ENCODE measurements around the gene NCBP2L.

The NCBP2L gene

DNA sequence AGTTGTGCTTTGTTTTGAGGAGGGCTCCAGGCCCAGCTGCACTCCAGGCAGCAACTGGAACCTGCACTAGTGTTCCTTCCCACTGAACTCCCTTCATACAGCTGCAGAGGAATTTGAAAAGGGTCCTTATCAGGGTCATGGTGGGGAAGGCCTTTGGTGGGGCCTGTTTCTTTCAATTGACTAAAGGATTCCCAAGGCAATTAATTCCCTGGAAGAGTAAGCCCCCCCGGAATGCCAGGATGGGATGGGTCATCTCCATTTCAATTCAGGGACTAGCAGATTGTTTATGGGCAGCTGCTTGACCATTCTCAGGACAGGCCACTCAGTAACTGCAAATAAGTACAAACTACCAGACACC lies 47.3 kb upstream of the NCBP2L start:
- no peaks in the 10 kb centered on the region for H3K36me3 ChIP-seq (ENCODE audit: insufficient read depth, low read length)
- no peak overlapping the region for H3K4me3 ChIP-seq (ENCODE audit: low read length, poor library complexity, severe bottlenecking)
- H3K27me3 ChIP-seq (ENCODE audit: insufficient read depth, low read length, poor library complexity, severe bottlenecking) = no peaks in the 10 kb centered on the region
- H3K4me2 ChIP-seq (ENCODE audit: low read depth, low read length, poor library complexity, severe bottlenecking) = no peak overlapping the region
- peaks cover 3% of the 10 kb centered on the region for H3K4me1 ChIP-seq (ENCODE audit: insufficient read depth, low read length, poor library complexity, severe bottlenecking)
- H4K20me1 ChIP-seq (ENCODE audit: insufficient read depth, low read length, poor library complexity, severe bottlenecking) = no peaks in the 10 kb centered on the region
- TF ChIP-seq, protein P1, sequence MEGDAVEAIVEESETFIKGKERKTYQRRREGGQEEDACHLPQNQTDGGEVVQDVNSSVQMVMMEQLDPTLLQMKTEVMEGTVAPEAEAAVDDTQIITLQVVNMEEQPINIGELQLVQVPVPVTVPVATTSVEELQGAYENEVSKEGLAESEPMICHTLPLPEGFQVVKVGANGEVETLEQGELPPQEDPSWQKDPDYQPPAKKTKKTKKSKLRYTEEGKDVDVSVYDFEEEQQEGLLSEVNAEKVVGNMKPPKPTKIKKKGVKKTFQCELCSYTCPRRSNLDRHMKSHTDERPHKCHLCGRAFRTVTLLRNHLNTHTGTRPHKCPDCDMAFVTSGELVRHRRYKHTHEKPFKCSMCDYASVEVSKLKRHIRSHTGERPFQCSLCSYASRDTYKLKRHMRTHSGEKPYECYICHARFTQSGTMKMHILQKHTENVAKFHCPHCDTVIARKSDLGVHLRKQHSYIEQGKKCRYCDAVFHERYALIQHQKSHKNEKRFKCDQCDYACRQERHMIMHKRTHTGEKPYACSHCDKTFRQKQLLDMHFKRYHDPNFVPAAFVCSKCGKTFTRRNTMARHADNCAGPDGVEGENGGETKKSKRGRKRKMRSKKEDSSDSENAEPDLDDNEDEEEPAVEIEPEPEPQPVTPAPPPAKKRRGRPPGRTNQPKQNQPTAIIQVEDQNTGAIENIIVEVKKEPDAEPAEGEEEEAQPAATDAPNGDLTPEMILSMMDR (conservative IDR thresholded peaks at IDR 0.05; ENCODE audit: low read length) = no peak
- TF ChIP-seq EZH2phosphoT487 (IDR thresholded peaks at IDR 0.05; ENCODE audit: borderline replicate concordance) = no peak
- H3K79me2 ChIP-seq (ENCODE audit: insufficient read depth, low read length) = no peaks in the 10 kb centered on the region
- H2AFZ ChIP-seq (ENCODE audit: low read length) = no peak overlapping the region
- no peaks in the 10 kb centered on the region for H3F3A ChIP-seq (ENCODE audit: low read depth)
- H3K9me3 ChIP-seq (ENCODE audit: insufficient read depth, low read depth, low read length) = no peaks in the 10 kb centered on the region
- H3K9ac ChIP-seq (ENCODE audit: low read depth, low read length, poor library complexity, severe bottlenecking) = no peak overlapping the region
- no peaks in the 10 kb centered on the region for H3K9me2 ChIP-seq (replicated peaks; ENCODE audit: low read depth, low read length)

DNA sequence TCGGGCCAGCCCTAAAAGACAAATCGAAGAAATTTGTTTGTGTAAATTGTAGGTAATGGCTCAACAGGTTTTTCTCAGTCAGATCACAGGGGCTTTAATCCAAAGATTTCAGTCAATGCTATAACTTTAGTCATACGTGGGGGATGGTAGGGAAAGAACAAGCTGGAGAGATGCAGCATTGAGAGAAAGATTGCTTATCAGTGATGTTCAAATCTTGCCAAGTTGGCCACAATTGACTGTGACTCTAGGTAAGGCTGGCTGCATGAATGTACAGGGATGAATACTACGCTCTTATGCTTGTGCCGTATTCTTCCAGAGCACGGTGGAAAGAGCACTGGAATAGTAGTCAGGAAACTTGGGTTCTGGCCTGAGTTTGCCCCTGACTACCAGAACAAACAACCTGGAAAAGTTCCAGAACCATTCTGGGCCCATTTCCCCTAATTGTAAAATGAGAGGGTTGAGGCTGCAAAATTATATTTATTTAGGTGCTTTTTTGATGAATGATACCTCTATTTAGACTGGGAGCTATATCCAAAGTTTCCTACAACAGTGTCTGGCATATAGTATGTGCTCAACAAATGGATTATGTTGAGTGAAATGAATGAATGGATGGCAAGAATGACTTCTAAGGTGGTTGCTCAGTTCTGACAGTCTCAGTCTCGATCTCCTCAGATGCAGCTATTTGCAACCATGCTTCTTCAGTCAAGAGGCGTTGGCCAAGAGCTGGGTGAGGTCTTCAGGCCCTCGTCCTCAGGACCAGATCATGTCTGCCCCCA lies 46.4 kb upstream of the NCBP2L start:
- Histone ChIP-seq H3K36me3 (ENCODE audit: insufficient read depth, low read length) (no peaks in the 10 kb centered on the region), H3K9ac (ENCODE audit: low read depth, low read length, poor library complexity, severe bottlenecking) (no peak overlapping the region), H2AFZ (ENCODE audit: low read length) (no peak overlapping the region), H4K20me1 (ENCODE audit: insufficient read depth, low read length, poor library complexity, severe bottlenecking) (no peaks in the 10 kb centered on the region), H3F3A (ENCODE audit: low read depth) (no peaks in the 10 kb centered on the region), H3K4me1 (ENCODE audit: insufficient read depth, low read length, poor library complexity, severe bottlenecking) (peaks cover 3% of the 10 kb centered on the region), H3K9me2 (replicated peaks; ENCODE audit: low read depth, low read length) (no peaks in the 10 kb centered on the region), H3K4me2 (ENCODE audit: low read depth, low read length, poor library complexity, severe bottlenecking) (no peak overlapping the region), H3K9me3 (ENCODE audit: insufficient read depth, low read depth, low read length) (no peaks in the 10 kb centered on the region), H3K79me2 (ENCODE audit: insufficient read depth, low read length) (no peaks in the 10 kb centered on the region), H3K27me3 (ENCODE audit: insufficient read depth, low read length, poor library complexity, severe bottlenecking) (no peaks in the 10 kb centered on the region), H3K4me3 (ENCODE audit: low read length, poor library complexity, severe bottlenecking) (no peak overlapping the region)
- no peak for TF ChIP-seq EZH2phosphoT487 (IDR thresholded peaks at IDR 0.05; ENCODE audit: borderline replicate concordance)
- TF ChIP-seq, protein P1 (conservative IDR thresholded peaks at IDR 0.05; ENCODE audit: low read length) = no peak

DNA sequence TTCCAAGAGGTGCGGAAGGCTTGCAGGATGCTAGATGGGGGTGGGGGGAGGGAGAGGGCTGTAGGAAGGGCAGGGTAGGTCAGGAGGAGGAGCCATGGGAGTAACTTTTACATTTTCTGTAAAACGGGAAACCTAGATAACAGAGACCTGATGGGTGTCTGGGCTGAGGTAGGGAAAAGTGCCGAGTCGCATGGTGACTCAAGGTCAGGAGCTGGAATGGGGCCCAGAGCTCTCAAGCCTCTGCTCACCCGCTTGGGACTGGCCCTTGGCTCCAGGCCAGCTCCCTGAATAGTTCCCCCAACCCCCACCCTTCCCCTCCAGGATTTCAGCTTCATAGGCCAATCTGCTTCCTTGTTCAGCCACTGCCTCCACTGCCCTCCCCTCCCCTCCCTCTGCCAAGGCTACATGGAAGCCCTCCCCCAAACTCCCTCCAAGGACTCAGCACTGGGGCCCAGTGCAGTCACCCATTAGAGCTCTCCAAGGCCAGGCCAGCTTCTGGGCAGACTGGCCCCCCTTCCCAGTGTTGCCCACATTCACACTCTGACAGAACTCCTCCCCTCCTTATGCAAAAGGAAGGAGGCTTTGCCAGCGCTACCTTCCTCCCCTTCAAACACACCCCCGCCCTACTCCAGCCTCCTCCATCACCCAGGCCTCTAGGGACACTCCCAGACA lies 45.6 kb upstream of the NCBP2L start:
- no peaks in the 10 kb centered on the region for H3F3A ChIP-seq (ENCODE audit: low read depth)
- H3K79me2 ChIP-seq (ENCODE audit: insufficient read depth, low read length) = no peaks in the 10 kb centered on the region
- no peaks in the 10 kb centered on the region for H3K36me3 ChIP-seq (ENCODE audit: insufficient read depth, low read length)
- H3K9me2 ChIP-seq (replicated peaks; ENCODE audit: low read depth, low read length) = no peaks in the 10 kb centered on the region
- TF ChIP-seq, protein P1 (conservative IDR thresholded peaks at IDR 0.05; ENCODE audit: low read length) = no peak
- TF ChIP-seq EZH2phosphoT487 (IDR thresholded peaks at IDR 0.05; ENCODE audit: borderline replicate concordance) = no peak
- H3K4me1 ChIP-seq (ENCODE audit: insufficient read depth, low read length, poor library complexity, severe bottlenecking) = peaks cover 3% of the 10 kb centered on the region
- H3K4me3 ChIP-seq (ENCODE audit: low read length, poor library complexity, severe bottlenecking) = no peak overlapping the region
- no peak overlapping the region for H3K4me2 ChIP-seq (ENCODE audit: low read depth, low read length, poor library complexity, severe bottlenecking)
- H2AFZ ChIP-seq (ENCODE audit: low read length) = no peak overlapping the region
- H3K9me3 ChIP-seq (ENCODE audit: insufficient read depth, low read depth, low read length) = no peaks in the 10 kb centered on the region
- no peak overlapping the region for H3K9ac ChIP-seq (ENCODE audit: low read depth, low read length, poor library complexity, severe bottlenecking)
- H3K27me3 ChIP-seq (ENCODE audit: insufficient read depth, low read length, poor library complexity, severe bottlenecking) = no peaks in the 10 kb centered on the region
- no peaks in the 10 kb centered on the region for H4K20me1 ChIP-seq (ENCODE audit: insufficient read depth, low read length, poor library complexity, severe bottlenecking)

All from Loucy (cell line).